Glutamatergic neuron (in vitro differentiated cells): ENCODE data around the gene ASTN2. TPM values are rescaled to one million over a fixed set of nuclear protein-coding genes. Genes with fewer than 3 reads are reported as not detected.

Experiments
- DNase-seq: peaks from one replicate; pipeline ENCODE4 v3.0.0; 2022
- H3K27ac Mint-ChIP-seq: one replicate; pipeline ENCODE4 v1.8.0; 2020; ENCODE audit warnings: mild to moderate bottlenecking, mixed read lengths, inconsistent platforms; ENCODE audit not compliant: unreplicated experiment
- H3K27me3 Mint-ChIP-seq: one replicate; pipeline ENCODE4 v1.8.0; 2020; ENCODE audit warnings: mild to moderate bottlenecking, moderate library complexity, mixed read lengths, inconsistent platforms; ENCODE audit not compliant: unreplicated experiment
- H3K36me3 Mint-ChIP-seq: one replicate; pipeline ENCODE4 v1.8.0; 2020; ENCODE audit warnings: mild to moderate bottlenecking, mixed read lengths, inconsistent platforms; ENCODE audit not compliant: unreplicated experiment
- H3K4me1 Mint-ChIP-seq: one replicate; pipeline ENCODE4 v1.8.0; 2020; ENCODE audit warnings: mild to moderate bottlenecking, low read depth, mixed read lengths, inconsistent platforms; ENCODE audit not compliant: unreplicated experiment
- H3K4me3 Mint-ChIP-seq: one replicate; pipeline ENCODE4 v1.8.0; 2020; ENCODE audit warnings: mild to moderate bottlenecking, mixed read lengths, inconsistent platforms; ENCODE audit not compliant: unreplicated experiment
- H3K9me3 Mint-ChIP-seq: one replicate; pipeline ENCODE4 v1.8.0; 2020; ENCODE audit warnings: mild to moderate bottlenecking, moderate library complexity, mixed read lengths, inconsistent platforms; ENCODE audit not compliant: unreplicated experiment
- CTCF ChIP-seq: fragments of 200-600 bp; sonication (generic); IDR thresholded peaks from one replicate; pipeline ENCODE4 v1.5.0; 2021; ENCODE audit not compliant: partially characterized antibody, unreplicated experiment
- total RNA-seq: library from RNA; stranded (reverse); fragmentation: NEBNext Ultra II Directional; extraction: Animal tissue kit (Norgen Biotek cat#: 25700); gene quantifications from one replicate; pipeline ENCODE4 v1.2.1, GENCODE V29; 2021; ENCODE audit not compliant: unreplicated experiment

ASTN2 gene
- total RNA-seq, 1 donor from 2014 or later: 134 TPM

DNA sequence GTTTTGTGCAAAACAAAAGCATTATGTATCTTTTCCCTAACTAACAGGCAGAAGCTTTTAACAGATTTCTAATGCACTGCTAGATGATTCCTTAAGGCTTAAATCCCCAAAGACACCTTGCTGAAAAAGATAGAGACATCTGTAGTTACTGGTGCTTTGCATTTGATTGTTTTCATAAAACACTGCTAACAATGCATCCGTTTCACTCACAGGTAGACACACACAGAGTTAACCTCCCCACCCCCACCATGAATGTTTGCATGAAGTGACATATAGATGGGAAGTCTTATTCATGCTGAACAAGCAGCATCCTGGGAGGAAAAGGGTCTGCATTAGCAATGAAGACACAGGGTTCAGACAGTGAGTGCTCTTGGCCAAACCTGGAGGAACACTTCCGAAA, 100.9 kb downstream of the ASTN2 start:
- no peak for DNase-seq
- TF ChIP-seq CTCF: no peak
- no peaks in the 10 kb centered on the region for H3K9me3 Mint-ChIP-seq

DNA sequence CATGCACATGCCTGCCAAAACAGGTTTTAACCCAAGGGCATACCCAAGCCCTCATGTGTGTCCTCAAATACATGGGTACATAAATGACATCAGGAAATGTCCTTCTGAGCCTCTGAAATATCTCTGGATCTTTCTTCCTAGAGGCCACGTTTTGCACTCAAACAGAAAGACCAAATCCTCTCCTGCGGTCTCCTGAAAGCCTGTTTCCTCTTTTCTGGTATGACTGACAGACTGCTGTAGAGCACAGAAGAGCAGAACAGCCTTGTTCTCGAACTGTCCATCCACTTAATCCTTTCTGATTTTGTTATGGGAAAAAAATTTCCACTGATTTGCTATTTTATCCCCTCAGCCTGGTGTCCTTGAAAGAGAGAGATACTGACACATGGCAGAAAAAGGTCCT, 107.2 kb downstream of the ASTN2 start:
- DNase-seq: no peak
- Mint-ChIP-seq H3K27ac (no peak overlapping the region), H3K27me3 (no peaks in the 10 kb centered on the region), H3K9me3 (peaks cover 8% of the 10 kb centered on the region), H3K4me1 (peaks cover 68% of the 10 kb centered on the region), H3K4me3 (peak overlapping the region; percentile 32), H3K36me3 (peaks cover 5% of the 10 kb centered on the region)
- no peak for TF ChIP-seq CTCF

More for the DNA sequence above, 100.9 kb downstream of the ASTN2 start:
- Mint-ChIP-seq H3K36me3 (no peaks in the 10 kb centered on the region), H3K4me1 (peaks cover 53% of the 10 kb centered on the region), H3K27me3 (no peaks in the 10 kb centered on the region), H3K27ac (peak overlapping the region; percentile 75), H3K4me3 (peak overlapping the region; percentile 12)

DNA sequence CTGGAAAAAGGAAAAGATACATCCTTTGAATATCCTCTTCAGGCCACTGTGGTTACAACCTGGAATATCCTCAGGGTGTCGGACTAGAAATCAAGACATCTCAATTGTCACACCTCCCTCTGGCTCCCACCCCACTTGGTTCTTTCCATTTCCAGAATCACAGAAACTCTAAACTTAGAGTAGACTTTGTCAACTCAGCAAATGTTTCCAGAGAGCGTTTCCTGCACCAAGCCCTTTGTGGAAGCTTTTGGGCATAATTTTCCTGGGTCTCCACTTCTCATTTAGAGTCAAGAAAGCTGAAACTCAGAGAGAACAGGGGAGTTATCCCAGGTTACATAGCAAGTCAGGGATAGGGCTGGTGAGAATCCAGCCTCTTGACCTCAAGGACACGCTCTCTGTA, 108.8 kb downstream of the ASTN2 start:
- Mint-ChIP-seq H3K27ac (no peak overlapping the region), H3K9me3 (peaks cover 8% of the 10 kb centered on the region), H3K27me3 (no peaks in the 10 kb centered on the region), H3K36me3 (peaks cover 5% of the 10 kb centered on the region), H3K4me1 (peaks cover 67% of the 10 kb centered on the region), H3K4me3 (no peak overlapping the region)
- no peak for DNase-seq
- no peak for TF ChIP-seq CTCF

DNA sequence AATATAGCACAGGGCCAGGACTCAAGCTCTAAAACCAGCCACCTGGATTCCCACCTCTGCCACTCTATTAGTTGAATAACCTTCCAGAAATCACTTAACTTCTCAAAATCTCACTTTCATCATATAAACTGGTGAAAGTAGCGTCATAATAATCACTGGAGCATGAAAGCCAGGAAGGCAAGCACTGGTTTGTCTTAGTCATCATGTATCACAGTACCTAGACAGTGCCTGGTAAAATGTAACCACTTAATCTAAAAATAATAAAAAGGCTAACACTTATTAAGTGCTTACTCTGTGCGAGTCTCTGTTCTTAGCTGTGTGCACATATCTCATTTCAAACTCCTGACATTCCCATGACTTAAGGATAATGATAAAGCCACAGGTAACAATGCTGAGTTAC, 109.4 kb downstream of the ASTN2 start:
- peaks cover 9% of the 10 kb centered on the region for H3K9me3 Mint-ChIP-seq

DNA sequence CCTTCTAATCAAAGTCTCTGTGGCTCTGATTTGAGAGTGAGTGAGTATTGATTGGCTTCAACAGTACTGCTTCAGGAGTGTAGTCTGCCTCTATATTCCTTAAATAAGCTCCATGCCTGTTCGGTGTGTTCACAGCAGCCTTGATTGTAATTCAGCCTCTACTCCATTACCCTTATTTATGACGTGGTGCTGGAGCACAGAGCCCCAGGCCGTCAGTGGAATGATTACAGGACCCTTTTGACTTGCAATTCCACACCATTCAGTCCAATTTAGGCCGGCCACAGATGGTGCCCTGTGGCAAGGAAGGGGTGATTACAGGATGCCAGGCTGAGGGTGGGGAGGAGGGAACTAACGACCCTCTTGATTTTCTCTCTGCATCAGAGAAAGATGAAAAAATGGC, 110.3 kb downstream of the ASTN2 start:
- Mint-ChIP-seq H3K9me3 (peaks cover 9% of the 10 kb centered on the region), H3K4me1 (peaks cover 68% of the 10 kb centered on the region), H3K27me3 (no peaks in the 10 kb centered on the region), H3K4me3 (peak overlapping the region; percentile 43), H3K36me3 (peaks cover 5% of the 10 kb centered on the region), H3K27ac (peak overlapping the region; percentile 69)
- DNase-seq: peak; percentile 26
- no peak for TF ChIP-seq CTCF

More for the DNA sequence above, 109.4 kb downstream of the ASTN2 start:
- no peak for TF ChIP-seq CTCF
- Mint-ChIP-seq H3K4me3 (no peak overlapping the region), H3K36me3 (peaks cover 5% of the 10 kb centered on the region), H3K27ac (no peak overlapping the region), H3K27me3 (no peaks in the 10 kb centered on the region), H3K4me1 (peaks cover 68% of the 10 kb centered on the region)
- DNase-seq: no peak
